ENCODE measurements around the gene SLC14A1. TPM values are rescaled to one million over a fixed set of nuclear protein-coding genes. Genes with fewer than 3 reads are reported as not detected.

Gene SLC14A1
- polyA plus RNA-seq, 1 experiment: 80.5 TPM

- ChIA-PET CTCF (interaction anchor here (1.2 to 5.9 kb wide), 3 partner anchors 9 to 153 kb away, joined by 3 to 67 read pairs (median 23); no protein-coding TSS in a partner anchor), POLR2A (no interaction called here)
- H3K27me3 ChIP-seq (ENCODE audit: control insufficient read depth, insufficient read depth, low read length): no peaks in the 10 kb centered on the region
- no peak overlapping the region for H3K4me3 ChIP-seq (ENCODE audit: low read depth, low read length)
- H3K27ac ChIP-seq (ENCODE audit: low read depth, low read length): no peak overlapping the region
- no peak for DNase-seq (ENCODE audit: low read depth, low spot score)
- peaks cover 5% of the 10 kb centered on the region; the same call in 1 of the 2 replicates for H3K9me3 ChIP-seq (ENCODE audit: control insufficient read depth, insufficient read depth, low read length)
- no peak for TF ChIP-seq CTCF (IDR thresholded peaks at IDR 0.05; ENCODE audit: low read depth, low read length)
Observed at GRCh38 chr18:45726603-45727002, 2.6 kb downstream of the SLC14A1 start.

- Histone ChIP-seq H3K9me3 (ENCODE audit: control insufficient read depth, insufficient read depth, low read length) (peaks cover 5% of the 10 kb centered on the region; the same call in 1 of the 2 replicates), H3K27me3 (ENCODE audit: control insufficient read depth, insufficient read depth, low read length) (no peaks in the 10 kb centered on the region), H3K4me3 (ENCODE audit: low read depth, low read length) (no peak overlapping the region), H3K27ac (ENCODE audit: low read depth, low read length) (no peak overlapping the region)
- DNase-seq (ENCODE audit: low read depth, low spot score): no peak
- ChIA-PET POLR2A (no interaction called here), CTCF (interaction anchor here (1.2 to 5.9 kb wide), 3 partner anchors 9 to 152 kb away, joined by 3 to 67 read pairs (median 23); no protein-coding TSS in a partner anchor)
- no peak for TF ChIP-seq CTCF (IDR thresholded peaks at IDR 0.05; ENCODE audit: low read depth, low read length)
Observed at GRCh38 chr18:45727068-45727467, 3.1 kb downstream of the SLC14A1 start.

GRCh38 chr18:45728336-45729010 is 4.5 kb downstream of the SLC14A1 start:
- Histone ChIP-seq H3K27me3 (ENCODE audit: control insufficient read depth, insufficient read depth, low read length) (no peaks in the 10 kb centered on the region), H3K9me3 (ENCODE audit: control insufficient read depth, insufficient read depth, low read length) (peaks cover 5% of the 10 kb centered on the region; the same call in 1 of the 2 replicates), H3K4me3 (ENCODE audit: low read depth, low read length) (no peak overlapping the region), H3K27ac (ENCODE audit: low read depth, low read length) (no peak overlapping the region)
- TF ChIP-seq CTCF (IDR thresholded peaks at IDR 0.05; ENCODE audit: low read depth, low read length): no peak
- CTCF ChIA-PET: interaction anchor here (0.5 to 1.1 kb wide), 2 partner anchors 111 to 170 kb away, joined by 3 read pairs; no protein-coding TSS in a partner anchor
- no peak for DNase-seq (ENCODE audit: low read depth, low spot score)
- POLR2A ChIA-PET: interaction anchor here (0.7 kb wide), 1 partner anchor 74 kb away, joined by 4 read pairs; no protein-coding TSS in a partner anchor

GRCh38 chr18:45730832-45731575 is 7.0 kb downstream of the SLC14A1 start:
- no peak for TF ChIP-seq CTCF (IDR thresholded peaks at IDR 0.05; ENCODE audit: low read depth, low read length)
- peak overlapping the region; percentile 76 for H3K27ac ChIP-seq (ENCODE audit: low read depth, low read length)
- POLR2A ChIA-PET: interaction anchor here (1.0 kb wide), 2 partner anchors 43 to 72 kb away, joined by 3 to 5 read pairs; no protein-coding TSS in a partner anchor
- no peaks in the 10 kb centered on the region for H3K27me3 ChIP-seq (ENCODE audit: control insufficient read depth, insufficient read depth, low read length)
- H3K4me3 ChIP-seq (ENCODE audit: low read depth, low read length): no peak overlapping the region
- peaks cover 5% of the 10 kb centered on the region; the same call in 1 of the 2 replicates for H3K9me3 ChIP-seq (ENCODE audit: control insufficient read depth, insufficient read depth, low read length)
- CTCF ChIA-PET: interaction anchor here (0.8 to 3.0 kb wide), 6 partner anchors 9 to 148 kb away, joined by 3 to 13 read pairs (median 4); no protein-coding TSS in a partner anchor
- DNase-seq (ENCODE audit: low read depth, low spot score): peak; percentile 66
